GDM1 (cell line): Measurements from ENCODE around the gene PLXDC2.
"Not testable (repeated sequence)": the region's sequence is repeated elsewhere in the genome, so short reads cannot be mapped to it uniquely, and the experiment has no call there.

ENCODE experiments used
- DNase-seq: peaks from one replicate; lab custom pipeline; 2025; lab: John Stamatoyannopoulos, UW

Gene PLXDC2

DNA sequence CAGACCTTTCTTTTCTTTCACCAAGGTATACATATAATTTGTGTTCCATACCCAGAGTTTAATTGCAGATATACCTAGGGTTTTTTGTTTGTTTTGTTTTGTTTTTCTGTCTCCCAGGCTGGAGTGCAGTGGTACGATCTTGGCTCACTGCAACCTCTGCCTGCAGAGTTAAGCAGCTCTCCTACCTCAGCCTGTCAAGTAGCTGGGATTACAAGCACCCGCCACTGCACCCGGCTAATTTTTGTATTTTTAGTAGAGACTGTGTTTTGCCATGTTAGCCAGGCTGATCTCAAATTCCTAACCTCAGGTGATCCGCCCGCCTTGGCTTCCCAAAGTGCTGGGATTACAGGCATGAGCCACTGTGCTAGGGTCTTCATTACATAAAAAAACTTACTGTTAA lies 228.9 kb downstream of the PLXDC2 start:
- DNase-seq, result not testable (repeated sequence)

DNA sequence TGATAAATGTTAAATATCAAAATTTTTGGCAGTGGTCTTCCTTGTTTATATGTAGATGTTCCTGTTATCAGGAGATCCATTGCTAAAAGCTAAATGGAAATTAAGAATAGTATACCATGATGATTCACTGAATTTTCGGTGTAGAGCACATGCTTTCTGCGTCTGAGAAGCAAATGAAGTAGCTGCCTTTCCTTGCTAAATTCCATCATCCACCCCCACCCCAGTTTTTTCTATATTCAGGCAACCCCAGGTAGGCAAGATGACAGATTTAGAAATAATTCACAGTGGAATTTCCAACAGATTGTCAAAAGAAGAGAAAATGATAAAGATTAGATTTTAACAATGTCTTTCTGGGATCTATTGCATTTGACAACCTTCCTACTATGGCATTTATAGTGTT lies 231.9 kb downstream of the PLXDC2 start:
- DNase-seq, result no peak

DNA sequence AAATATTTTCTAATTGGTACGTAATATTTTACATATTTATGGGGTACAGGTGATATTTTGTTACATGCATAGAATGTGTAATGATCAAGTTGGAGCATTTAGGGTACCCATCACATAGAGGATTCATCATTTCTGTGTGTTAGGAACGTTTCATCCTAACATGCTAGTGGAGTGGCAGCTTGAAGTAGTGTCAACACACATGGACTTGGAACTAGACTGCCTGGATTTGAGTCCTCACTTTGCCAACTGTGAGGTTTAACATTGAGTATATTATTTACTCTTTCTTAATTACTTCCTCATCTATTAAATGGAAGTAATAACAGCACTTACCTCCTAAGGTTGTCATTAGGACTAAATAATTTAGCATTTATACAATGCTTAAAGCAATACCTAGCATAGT lies 241.9 kb downstream of the PLXDC2 start:
- no peak for DNase-seq

DNA sequence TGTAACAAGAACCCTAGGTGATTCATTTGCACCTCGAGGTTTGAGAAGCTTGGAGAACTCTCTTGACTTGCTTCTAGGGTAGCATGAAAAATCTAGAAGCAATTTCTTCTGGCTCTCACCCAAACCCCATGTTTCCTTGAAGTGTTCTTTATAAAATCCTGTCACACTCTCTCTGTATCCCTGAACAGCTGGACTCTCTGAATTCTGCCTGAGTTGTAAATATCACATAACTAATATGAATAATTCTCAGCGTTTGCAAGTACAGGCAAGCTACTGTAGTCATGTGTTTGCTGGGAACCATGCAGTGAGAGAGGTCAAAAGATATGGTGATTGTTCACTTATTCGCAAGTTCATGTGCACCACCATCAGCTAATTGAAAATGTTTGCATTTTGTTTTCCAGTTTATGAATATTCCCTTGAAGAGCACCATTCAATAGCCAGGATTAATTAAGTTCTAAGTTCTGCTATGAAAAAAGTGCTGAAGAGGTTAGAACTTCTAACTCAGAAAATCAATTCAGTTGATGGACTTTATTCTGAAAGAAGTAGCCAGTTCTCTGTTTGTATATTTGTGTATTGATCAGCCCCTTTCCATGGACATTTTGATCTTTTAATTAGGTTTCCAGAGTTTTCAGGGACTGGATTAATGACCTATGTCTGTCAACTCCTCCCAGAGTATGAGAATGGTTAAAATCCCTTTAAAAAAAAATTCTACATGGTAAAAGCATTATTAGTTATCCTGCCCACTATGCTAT lies 243.0 kb downstream of the PLXDC2 start:
- DNase-seq, result no peak

DNA sequence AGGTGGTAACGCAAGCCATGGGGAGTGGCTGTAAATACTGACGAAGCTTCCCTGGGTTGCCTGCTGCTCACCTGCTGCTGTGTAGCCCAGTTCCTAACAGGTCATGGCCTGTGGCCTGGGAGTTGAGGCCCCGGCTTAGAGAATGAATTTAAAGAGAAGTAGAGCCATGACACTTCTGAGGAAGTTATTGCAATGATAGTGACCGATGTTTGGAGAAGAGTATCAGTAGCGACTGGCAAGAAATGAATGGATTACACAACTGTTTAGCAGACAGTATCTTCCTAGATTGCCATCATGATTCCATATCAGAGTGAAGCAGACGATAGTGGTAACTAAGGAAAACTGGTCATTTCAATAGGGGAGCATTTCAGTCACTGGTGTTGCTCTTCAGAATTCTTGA lies 249.6 kb downstream of the PLXDC2 start:
- no peak for DNase-seq

DNA sequence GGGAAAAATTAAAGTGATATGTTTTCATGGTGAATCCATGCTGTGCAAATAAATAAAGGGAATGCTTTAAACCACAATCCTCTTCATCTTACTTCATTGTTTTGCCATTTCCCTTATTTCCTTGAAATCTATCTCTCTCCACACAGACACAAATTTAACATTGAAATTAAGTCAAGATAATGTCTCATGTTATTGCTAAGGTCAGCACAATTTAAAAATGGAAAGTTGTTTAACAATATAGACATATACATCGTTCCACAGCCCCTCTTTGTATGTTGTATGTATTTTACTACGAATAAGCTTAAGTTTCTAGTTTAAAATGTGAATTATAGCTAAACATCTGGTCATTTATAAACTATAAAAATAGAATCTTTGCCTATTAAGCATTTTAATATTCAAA lies 256.9 kb downstream of the PLXDC2 start:
- DNase-seq, result no peak

DNA sequence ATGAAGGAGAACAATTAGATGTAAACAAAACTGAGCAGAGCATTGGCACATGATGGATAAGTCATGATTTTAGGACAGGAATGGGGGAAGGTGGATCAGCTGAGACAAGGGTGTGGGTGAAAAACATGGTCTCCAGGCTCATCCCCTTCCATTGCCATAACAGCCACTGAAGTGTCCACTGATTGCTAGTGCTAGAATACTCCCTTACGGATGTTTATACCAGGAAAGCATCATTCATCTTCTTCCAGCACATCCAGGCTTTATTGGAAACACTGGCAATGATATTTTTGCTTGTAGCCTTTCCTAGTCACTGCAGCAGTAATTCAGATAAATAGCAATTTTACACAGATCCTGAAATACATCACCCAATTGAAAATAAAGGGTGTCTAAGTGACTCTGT lies 259.5 kb downstream of the PLXDC2 start:
- DNase-seq, result no peak

DNA sequence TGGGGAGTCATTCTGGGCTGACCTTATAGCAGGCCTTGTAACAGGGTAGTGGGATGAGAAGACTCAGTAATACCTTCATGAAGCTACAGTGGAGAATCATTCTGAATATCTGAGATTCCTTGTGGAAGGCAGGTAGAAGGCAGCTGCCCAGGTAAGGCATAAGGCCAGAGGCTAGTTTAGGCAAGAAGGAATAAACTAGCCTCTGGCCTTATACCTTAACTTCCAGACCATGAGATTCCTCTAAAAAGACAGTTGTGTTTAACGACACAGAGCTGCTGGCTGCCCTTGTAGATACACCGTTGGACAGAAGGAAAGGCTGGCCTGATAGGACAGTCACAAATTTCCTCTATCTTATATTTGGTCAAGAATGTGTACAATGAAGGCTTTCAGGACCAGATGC lies 268.2 kb downstream of the PLXDC2 start:
- DNase-seq, result no peak

DNA sequence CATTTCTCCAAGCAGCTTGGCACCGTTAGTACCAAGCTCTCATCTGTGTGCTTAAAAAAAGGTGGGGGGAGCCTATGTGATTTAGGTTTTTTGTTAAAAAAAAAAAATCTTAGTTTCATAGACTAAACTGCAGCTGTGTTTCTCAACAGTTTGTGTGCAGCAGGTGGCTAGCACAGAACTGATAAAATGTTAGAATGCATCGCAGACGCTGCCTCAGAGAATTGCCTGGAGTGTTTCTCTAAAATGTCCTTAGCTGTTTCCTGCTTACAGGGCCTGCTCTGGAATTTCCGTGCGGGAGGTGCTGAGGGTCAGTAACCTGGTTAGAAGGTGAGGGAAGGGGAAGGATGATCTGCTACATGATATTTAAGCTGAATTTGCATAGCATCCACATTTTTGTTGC lies 268.9 kb downstream of the PLXDC2 start:
- DNase-seq, result no peak

DNA sequence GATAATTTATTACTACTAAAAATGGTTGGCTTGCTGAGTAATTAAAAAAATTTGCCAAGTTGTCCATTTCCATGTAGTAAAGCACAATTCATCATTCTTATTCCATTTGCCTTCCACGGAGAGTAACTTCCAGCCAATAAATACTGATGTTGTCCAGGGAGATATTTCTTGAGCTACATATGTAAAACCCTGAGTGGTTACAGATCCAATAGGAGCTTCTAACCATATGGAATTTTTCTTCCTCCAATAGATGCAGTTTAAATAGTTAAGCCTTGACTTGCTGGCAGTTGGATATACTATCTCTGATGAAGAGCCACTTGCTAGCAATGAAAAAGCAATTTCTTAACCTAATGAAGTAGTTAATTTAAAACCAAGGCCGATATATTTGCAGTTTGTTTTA lies 271.1 kb downstream of the PLXDC2 start:
- DNase-seq, result no peak

DNA sequence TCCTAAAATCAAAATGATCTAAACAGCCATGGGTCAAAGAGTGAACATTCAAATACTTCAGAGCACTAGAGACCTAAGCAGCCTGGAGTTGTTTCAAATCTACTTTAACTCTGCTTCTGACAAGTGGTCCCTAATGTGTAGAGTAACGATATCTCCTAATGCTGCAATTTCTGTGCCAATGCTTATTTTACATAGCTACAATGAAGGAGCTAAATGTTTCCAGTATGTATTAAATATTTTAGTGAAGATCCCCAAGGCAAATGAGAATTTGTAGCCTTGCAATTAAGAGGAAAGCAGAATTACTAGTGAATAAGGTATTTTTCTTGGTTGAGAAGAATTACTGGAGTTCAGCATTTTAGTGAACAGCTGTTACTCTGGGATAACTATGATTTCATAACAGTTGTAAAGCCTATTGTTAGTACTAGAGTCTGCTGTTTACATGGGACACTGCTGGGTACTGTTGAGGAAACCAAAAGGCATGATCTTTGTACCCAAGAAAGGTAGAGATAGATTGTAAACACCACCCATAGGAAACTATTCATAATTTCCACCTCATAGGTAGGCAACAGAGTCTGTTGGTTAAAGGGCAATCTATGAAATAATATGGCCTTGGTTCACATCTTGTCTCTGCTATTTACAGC lies 271.9 kb downstream of the PLXDC2 start:
- DNase-seq, result no peak

DNA sequence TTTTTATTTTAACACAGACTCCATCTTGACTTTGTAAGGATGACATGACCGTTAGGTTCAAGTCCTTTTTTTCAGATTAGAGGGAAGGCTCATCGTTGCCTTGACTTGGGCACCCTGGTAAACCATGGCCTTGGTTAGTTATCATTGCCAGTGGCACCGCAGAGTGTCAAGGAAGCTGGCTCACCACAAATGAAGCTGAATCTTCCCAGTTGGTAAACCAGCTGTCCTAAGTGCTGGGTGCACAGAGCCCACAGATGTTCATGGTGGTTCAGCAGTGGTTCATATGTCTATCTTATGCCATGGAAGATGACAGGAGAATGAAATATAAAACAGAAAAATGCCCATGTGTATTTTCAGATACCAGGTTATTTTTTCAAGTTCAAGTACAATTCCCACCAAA lies 273.6 kb downstream of the PLXDC2 start:
- no peak for DNase-seq

DNA sequence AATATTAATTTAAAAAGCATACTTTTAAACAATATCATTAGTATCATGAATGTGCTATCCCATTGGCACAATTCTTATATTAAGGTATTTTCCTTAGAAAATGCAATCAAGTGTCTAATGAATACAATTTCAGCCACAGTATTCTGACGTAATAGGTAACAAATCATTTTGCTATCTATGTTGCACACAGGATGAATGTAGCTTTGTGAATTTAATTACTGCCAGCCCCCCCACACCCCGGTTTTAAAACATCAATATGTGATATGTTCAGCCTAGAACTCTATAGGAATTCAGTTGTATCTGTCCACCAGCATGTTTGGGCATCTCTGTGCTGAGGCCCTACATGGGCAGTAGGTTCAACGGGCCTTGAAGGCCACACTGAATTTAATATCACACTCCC lies 274.6 kb downstream of the PLXDC2 start:
- no peak for DNase-seq

DNA sequence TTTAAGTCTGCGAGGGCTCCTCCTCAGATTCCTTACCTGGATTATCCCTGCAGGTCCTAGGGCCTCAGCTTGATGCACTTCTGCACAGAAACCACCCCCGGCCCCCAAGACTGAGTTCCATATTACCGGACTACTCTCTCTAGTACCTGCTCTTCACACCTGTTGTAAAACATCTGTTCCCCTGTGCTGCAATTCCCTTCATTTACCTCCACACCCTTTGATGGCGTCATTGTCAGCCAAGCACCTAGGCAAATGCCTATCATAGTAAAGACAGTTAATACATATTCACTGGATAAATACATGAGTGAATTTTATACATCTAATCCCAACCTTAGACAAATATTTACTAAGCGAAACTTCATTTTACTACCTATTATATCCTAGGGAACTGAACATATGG lies 275.5 kb downstream of the PLXDC2 start:
- DNase-seq, result no peak

DNA sequence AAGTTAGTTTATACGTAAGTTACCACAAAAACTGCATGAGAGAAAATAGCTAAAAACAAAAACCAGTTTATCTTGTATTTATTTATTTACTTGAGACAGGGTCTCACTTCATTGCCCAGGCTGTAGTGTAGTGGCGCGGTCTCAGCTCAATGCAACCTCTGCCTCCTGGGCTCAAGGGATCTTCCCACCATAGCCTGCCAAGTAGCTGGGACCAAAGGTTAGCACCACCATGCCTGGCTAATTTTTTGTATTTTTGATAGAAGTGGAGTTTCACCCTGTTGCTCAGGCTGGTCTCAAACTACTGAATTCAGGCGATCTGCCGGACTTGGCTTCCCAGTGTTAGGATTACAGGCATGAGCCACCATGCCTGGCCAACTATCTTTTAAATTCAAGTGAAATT lies 277.4 kb downstream of the PLXDC2 start:
- DNase-seq, result no peak

DNA sequence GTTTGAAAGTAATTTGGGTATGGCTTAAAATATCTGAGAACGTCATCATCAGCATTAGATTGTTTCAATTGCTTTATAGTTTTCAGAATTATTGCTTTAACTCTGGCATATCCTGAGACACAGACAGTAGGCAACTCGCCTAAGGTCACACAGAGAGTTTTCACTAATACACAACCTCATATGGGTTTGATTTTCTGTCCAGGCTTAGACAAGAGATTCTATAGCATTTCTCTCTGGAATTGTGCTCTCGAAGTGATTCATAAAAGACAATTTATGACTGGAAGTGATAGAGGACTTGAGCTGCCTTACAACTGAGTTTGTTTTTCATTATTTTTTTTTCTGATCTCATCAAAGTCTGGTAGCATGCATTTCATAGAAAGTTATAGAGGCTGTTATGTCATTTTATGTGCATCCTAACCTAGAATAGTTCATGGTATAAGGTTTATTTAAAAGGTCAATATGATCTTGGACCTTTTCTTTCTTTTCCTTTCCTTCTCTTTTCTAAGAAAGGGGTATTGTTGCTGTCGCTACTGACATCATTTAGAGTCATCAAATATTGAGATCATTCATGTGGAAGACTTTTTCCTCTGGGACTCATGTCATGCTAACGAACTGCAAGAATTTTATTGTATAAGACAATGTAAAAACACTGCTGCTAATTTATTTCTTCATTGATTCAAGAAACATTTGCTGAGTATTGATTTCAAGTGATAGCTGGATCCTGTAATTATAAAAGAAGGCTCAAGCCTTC lies 278.2 kb downstream of the PLXDC2 start:
- no peak for DNase-seq

DNA sequence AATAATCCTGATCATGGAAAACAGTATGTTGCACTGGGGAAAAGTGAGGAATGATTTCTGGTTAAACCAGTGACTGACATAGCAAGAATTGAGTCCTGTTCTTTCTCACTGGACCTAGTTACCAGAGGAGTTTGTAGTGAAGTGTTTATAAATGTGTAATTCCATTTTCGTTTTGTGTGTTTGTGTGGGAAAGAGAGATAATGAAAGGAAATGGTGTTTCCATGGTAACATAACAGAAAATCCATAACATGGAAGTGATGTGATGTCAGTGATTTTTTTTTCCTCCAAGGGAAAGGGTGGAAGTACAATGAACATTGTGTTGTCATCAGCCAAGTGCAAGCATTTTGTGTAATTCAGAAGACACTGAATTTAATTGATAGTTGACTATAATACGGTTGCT lies 283.9 kb downstream of the PLXDC2 start:
- DNase-seq, result no peak

DNA sequence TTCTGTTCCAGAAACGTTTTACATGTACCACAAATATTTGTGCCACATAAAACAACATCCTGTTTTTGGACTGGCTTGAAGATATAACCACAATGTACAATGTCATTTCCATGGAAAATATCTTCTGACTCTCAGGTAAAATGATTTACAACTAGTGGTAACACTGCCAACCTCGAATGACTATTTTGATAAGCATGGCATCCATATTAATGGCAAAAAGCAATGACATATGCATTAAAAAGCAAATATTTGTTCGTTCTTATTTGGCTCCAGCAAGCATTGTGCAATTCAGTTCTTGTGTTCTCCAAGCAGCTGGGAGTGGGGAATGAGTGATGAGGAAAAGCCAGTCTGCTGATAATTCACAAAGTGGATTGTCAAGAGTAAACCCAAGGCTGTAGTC lies 289.0 kb downstream of the PLXDC2 start:
- DNase-seq, result no peak

DNA sequence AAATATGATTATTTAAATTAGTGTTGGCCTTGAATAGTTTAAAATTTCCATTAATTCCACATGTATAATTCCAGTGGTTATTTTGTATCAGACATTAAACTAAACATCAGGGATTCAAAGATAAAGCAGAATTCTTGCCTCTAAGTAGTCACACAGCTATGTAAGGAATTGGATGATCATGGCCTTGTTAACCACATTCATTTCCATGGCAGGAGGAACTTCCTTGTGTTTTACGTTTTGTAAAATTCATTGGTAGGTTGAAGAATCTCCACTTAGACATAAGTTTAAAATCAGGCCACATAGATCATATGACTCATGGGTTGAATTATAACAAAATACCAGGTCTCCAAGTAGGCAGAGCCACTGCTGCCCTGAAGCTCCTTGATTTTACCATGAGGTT lies 289.7 kb downstream of the PLXDC2 start:
- no peak for DNase-seq

DNA sequence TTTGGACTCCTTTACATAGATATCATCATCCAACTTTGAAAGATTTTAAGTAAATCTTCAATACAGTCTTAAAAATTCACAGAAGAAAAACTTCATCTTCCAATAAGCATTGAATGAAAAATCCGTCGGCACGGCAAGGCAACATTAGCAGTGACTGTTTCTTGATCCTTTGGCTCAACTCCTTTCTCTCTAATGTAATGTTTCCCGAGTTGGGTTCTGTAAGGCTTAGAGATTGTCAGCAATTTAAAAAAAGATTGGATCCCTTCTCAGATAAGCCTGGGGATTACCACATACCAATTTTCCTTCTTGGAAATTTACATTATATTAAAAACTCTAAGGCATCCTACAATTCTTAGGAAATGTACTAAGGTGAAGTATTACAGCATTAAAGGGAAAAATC lies 291.8 kb downstream of the PLXDC2 start:
- no peak for DNase-seq

DNA sequence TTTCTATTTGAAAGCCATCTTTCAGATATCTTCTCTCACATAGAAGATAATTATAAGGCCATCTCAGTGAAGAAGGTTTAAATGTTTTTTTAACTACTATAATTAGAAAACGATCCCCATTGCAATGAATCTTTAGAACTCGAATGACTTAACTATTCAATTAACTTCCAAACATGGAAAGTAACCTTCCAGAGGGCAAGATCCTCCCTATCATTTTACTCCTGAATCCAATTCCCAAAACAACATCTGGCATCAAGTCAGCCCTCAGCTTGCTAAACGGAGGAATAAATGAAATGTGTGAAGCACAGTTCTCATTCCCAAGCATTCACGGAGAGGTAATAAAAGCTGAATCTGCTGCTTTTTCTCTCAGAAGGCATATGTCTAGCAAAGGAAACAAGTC lies 293.4 kb downstream of the PLXDC2 start:
- DNase-seq, result no peak

DNA sequence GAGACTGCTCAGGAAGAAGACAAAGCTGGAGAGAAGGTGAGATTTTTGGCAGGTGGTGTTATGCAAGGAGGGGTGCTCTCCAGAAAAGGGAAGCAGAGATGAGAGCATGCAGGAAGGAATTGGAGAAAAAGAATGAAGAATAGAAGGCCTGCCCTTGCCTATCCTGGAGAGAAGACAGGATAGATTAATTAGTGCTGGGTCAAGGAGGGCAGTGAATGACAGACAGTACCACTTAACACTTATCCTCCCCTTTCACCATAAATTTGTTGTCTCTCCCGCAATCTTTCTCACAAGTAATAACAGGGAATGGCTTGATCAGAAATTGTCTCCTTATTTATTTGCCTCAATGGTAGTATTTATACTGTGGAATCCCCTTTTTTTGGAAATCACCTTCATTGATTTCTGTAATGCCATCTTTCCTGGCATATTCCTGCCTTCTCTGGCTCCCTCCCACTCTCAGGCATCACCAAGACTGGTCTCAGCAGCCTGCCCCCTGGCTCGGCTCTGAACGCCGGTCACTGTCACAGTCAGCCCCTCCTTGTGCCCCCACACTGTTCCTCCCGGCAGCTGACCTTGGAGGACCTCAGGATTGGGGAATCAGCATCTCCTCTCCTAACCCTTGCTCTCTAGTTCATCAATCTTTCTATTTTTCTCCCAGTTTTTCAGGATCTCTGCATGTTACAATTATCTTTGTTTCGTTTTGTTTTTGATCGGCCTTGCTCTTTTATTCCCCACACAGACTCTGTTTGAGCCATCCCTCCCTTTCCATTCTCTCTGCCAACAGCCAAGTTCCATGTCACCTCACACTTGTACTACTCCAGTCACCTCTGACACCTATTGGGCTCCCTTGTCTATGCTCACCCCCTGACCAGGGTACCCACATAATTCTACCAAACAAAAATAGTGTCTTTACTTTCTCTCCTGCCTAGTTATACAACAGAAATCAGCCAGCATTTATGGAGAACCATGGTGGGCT lies 294.2 kb downstream of the PLXDC2 start:
- no peak for DNase-seq
